ENCODE measurements around the gene ZFYVE28.

ZFYVE28 gene

GRCh38 chr4:2251795-2252529, 166.5 kb downstream of the ZFYVE28 start:
- peak; percentile 10 for DNase-seq (ENCODE audit: low spot score)
- no peak for TF ChIP-seq CTCF (IDR thresholded peaks at IDR 0.05; ENCODE audit: extremely low read depth, missing control alignments)

- peak; percentile 6 for DNase-seq (ENCODE audit: low spot score)
Measured at GRCh38 chr4:2251073-2251794, 167.2 kb downstream of the ZFYVE28 start.

GRCh38 chr4:2250357-2251072, 167.9 kb downstream of the ZFYVE28 start:
- no peak for TF ChIP-seq CTCF (IDR thresholded peaks at IDR 0.05; ENCODE audit: extremely low read depth, missing control alignments)
- DNase-seq (ENCODE audit: low spot score): peak; percentile 13

More at GRCh38 chr4:2251073-2251794, 167.2 kb downstream of the ZFYVE28 start:
- no peak for TF ChIP-seq CTCF (IDR thresholded peaks at IDR 0.05; ENCODE audit: extremely low read depth, missing control alignments)

GRCh38 chr4:2249526-2250356, 168.7 kb downstream of the ZFYVE28 start:
- no peak for TF ChIP-seq CTCF (IDR thresholded peaks at IDR 0.05; ENCODE audit: extremely low read depth, missing control alignments)
- DNase-seq (ENCODE audit: low spot score): peak; percentile 13

- DNase-seq (ENCODE audit: low spot score): peak; percentile 18
Measured at GRCh38 chr4:2248821-2249261, 169.6 kb downstream of the ZFYVE28 start.

More at GRCh38 chr4:2248821-2249261, 169.6 kb downstream of the ZFYVE28 start:
- no peak for TF ChIP-seq CTCF (IDR thresholded peaks at IDR 0.05; ENCODE audit: extremely low read depth, missing control alignments)
